GM12873 (cell line): Measurements from ENCODE around the gene NAP1L1.

ENCODE experiments used
- CTCF ChIP-seq: IDR thresholded peaks from 2 replicates; pipeline ENCODE4 v1.5.1; 2012; ENCODE audit warnings: low read depth, mild to moderate bottlenecking, moderate library complexity, low read length, control low read depth; ENCODE audit not compliant: insufficient read depth; ENCODE audit errors: missing control alignments

The NAP1L1 gene

GRCh38 chr12:76083904-76084862, at the start of gene NAP1L1:
Gene NAP1L1, minus strand, starts transcription at chr12:76084685. Its CDS starts 10,466 bp downstream, at chr12:76074219.
- TF ChIP-seq CTCF = no peak

GRCh38 chr12:76127588-76127987, 43.1 kb upstream of the NAP1L1 start:
- TF ChIP-seq CTCF = no peak

GRCh38 chr12:76124456-76124855, 40.0 kb upstream of the NAP1L1 start:
- no peak for TF ChIP-seq CTCF

GRCh38 chr12:76123259-76124212, 39.1 kb upstream of the NAP1L1 start:
- TF ChIP-seq CTCF = no peak

- no peak for TF ChIP-seq CTCF
These were observed 35.4 kb upstream of the NAP1L1 start for GRCh38 chr12:76119887-76120286.

- no peak for TF ChIP-seq CTCF
These were observed 33.3 kb upstream of the NAP1L1 start for GRCh38 chr12:76117751-76118150.

GRCh38 chr12:76117067-76117691, 32.7 kb upstream of the NAP1L1 start:
- TF ChIP-seq CTCF = no peak
